Smooth muscle cell of bladder (primary cell): Measurements from ENCODE around the gene ARL14EP. TPM values are rescaled to one million over a fixed set of nuclear protein-coding genes. Genes with fewer than 3 reads are reported as not detected.

Experiments used
- total RNA-seq: library from RNA; depleted of rRNA; stranded (reverse); fragments of >200 nt; gene quantifications from 2 replicates; pipeline ENCODE4 v1.2.3, GENCODE V29; 2014

ARL14EP gene
- total RNA-seq: 26.5 and 27.7 TPM in 2 replicates

DNA sequence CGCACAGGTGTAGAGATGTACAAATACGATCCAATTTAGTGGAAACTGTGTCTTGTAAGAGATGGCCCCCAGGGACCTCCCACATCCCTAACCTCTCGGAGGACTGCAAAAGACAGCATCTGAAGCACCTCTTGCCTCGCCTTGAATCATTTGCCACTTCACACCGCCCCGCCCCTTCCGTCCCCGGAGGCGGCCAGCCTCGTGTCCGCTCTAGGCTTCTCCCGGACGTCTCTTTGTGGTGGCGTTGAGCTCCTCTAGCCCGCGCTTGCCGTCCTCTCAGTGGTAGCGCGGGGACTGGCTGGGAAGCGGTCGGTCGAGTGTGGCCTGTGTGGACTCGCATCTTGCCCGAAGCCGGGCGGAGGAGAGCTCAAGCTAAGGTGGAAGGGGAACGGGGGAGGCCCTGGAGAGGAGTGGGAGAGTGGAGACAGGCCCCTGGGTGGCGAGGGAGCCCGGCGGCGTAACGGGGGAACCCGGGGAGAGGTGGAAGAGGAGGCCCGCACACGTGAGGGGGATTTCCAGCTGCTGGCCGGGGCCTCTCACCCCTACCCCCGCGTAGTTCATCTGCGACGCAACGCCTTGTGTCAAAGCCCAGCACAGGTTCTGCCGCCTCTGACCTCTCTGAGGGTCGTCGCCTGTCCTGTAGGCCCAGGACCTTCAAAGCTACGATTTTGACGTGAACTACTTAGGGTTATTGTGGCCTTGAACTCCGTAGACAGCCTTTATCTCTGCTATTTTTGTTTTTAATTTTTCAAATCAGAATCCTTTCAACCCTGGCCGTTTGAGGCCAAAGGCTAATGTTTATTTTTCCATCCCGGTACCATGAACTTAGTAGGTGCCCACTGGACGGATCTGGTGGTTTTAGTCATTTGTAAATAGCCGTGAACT lies at the start of gene ARL14EP:
ARL14EP (plus strand) TSS at position 279 of the 885 bp plus-strand sequence. CDS start 7,845 bp downstream, outside the sequence.

Other genes with a start within 250 kb of the ARL14EP start
- not detected in 2 replicates for gene FSHB, start 92.1 kb upstream of the ARL14EP start, total RNA-seq